Activated B cell treated with CpG ODN at 0.5 μM for 24 hours (primary cell): ENCODE measurements around the gene PLCD4. TPM values are rescaled to one million over a fixed set of nuclear protein-coding genes. Genes with fewer than 3 reads are reported as not detected.

Experiments used
- ATAC-seq: fragments of 200-7000 bp; cut with Tn5 transposase; one replicate; pipeline ENCODE4 v1.10.0; 2021; ENCODE audit warnings: low read depth, mild to moderate bottlenecking, moderate library complexity
- CTCF ChIA-PET: fragments of 350-600 bp; sonication (Branson Sonifier 250); formaldehyde crosslinking; loops from one replicate; lab custom pipeline; 2021; ENCODE audit warnings: antibody characterized with exemption; lab: Charles Lee
- POLR2A ChIA-PET: fragments of 350-600 bp; sonication (Branson Sonifier 250); formaldehyde crosslinking; loops from one replicate; lab custom pipeline; 2021; ENCODE audit warnings: antibody characterized with exemption; lab: Charles Lee
- DNase-seq: peaks from one replicate; pipeline ENCODE4 v3.0.0; 2022
- H3K27ac Mint-ChIP-seq: one replicate; pipeline ENCODE4 v1.8.0; 2020; ENCODE audit warnings: mixed read lengths
- H3K27me3 Mint-ChIP-seq: one replicate; pipeline ENCODE4 v1.8.0; 2021; ENCODE audit warnings: mixed read lengths
- H3K36me3 Mint-ChIP-seq: one replicate; pipeline ENCODE4 v1.8.0; 2021; ENCODE audit warnings: low read depth, mixed read lengths
- H3K4me1 Mint-ChIP-seq: one replicate; pipeline ENCODE4 v1.8.0; 2021; ENCODE audit warnings: mixed read lengths
- H3K4me3 Mint-ChIP-seq: one replicate; pipeline ENCODE4 v1.8.0; 2020; ENCODE audit warnings: mild to moderate bottlenecking, mixed read lengths
- H3K9me3 Mint-ChIP-seq: one replicate; pipeline ENCODE4 v1.8.0; 2020; ENCODE audit warnings: mixed read lengths
- intact Hi-C: fragments of 100-400 bp; cut with micrococcal nuclease; formaldehyde crosslinking; loops from one replicate; pipeline ENCODE4 v1.15.1; 2024
- total RNA-seq: library from RNA; stranded (reverse); gene quantifications from 2 replicates; pipeline ENCODE4 v1.2.3, GENCODE V29; 2022
- TF ChIP-seq, protein P1 (sequence below): fragments of 200-600 bp; IDR thresholded peaks from one replicate; pipeline ENCODE4 v1.8.0; 2022; ENCODE audit warnings: antibody characterized with exemption, mild to moderate bottlenecking

PLCD4 gene
- total RNA-seq, 1 donor from 2014 or later: 0.64 TPM

DNA sequence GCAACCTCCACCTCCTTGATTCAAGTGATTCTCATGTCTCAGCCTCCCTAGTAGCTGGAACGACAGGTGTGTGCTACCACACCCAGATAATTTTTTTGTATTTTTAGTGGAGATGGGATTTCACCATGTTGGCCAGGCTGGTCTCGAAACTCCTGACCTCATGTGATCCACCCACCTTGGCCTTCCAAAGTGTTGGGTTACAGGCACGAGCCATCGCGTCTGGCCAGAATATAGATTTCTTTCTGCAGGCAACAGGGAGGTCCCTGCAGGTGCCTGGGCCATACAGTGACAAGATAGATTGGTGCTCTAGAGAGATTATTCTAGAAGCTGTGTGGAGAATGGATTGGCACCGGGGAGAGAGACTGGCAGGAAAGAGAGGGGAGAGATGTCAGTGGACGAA is 13.3 kb downstream of the PLCD4 start:
- Mint-ChIP-seq H3K9me3 (no peaks in the 10 kb centered on the region), H3K36me3 (no peaks in the 10 kb centered on the region), H3K27ac (no peak overlapping the region), H3K4me1 (peaks cover 5% of the 10 kb centered on the region), H3K4me3 (no peak overlapping the region), H3K27me3 (no peaks in the 10 kb centered on the region)
- ChIA-PET CTCF (no interaction called here), POLR2A (no interaction called here)
- intact Hi-C loops: no loop called here
- DNase-seq (no peak), ATAC-seq (no peak)
- TF ChIP-seq, protein P1, sequence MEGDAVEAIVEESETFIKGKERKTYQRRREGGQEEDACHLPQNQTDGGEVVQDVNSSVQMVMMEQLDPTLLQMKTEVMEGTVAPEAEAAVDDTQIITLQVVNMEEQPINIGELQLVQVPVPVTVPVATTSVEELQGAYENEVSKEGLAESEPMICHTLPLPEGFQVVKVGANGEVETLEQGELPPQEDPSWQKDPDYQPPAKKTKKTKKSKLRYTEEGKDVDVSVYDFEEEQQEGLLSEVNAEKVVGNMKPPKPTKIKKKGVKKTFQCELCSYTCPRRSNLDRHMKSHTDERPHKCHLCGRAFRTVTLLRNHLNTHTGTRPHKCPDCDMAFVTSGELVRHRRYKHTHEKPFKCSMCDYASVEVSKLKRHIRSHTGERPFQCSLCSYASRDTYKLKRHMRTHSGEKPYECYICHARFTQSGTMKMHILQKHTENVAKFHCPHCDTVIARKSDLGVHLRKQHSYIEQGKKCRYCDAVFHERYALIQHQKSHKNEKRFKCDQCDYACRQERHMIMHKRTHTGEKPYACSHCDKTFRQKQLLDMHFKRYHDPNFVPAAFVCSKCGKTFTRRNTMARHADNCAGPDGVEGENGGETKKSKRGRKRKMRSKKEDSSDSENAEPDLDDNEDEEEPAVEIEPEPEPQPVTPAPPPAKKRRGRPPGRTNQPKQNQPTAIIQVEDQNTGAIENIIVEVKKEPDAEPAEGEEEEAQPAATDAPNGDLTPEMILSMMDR: no peak

GRCh38 chr2:218622606-218623365 is 15.1 kb downstream of the PLCD4 start:
- TF ChIP-seq, protein P1: no peak
- Mint-ChIP-seq H3K27ac (no peak overlapping the region), H3K4me1 (peaks cover 5% of the 10 kb centered on the region), H3K4me3 (no peak overlapping the region), H3K36me3 (no peaks in the 10 kb centered on the region), H3K9me3 (no peaks in the 10 kb centered on the region), H3K27me3 (no peaks in the 10 kb centered on the region)
- intact Hi-C loops: no loop called here
- CTCF ChIA-PET: no interaction called here
- POLR2A ChIA-PET: no interaction called here
- no peak for DNase-seq
- no peak for ATAC-seq

- intact Hi-C loops: no loop called here
- H3K27ac Mint-ChIP-seq: no peak overlapping the region
- no peaks in the 10 kb centered on the region for H3K27me3 Mint-ChIP-seq
- DNase-seq: no peak
- no peak overlapping the region for H3K4me3 Mint-ChIP-seq
- H3K36me3 Mint-ChIP-seq: no peaks in the 10 kb centered on the region
- peaks cover 5% of the 10 kb centered on the region for H3K4me1 Mint-ChIP-seq
- no peaks in the 10 kb centered on the region for H3K9me3 Mint-ChIP-seq
- TF ChIP-seq, protein P1: no peak
- POLR2A ChIA-PET: no interaction called here
- CTCF ChIA-PET: no interaction called here
- no peak for ATAC-seq
Observed at GRCh38 chr2:218623366-218623705, 15.6 kb downstream of the PLCD4 start.

- ChIA-PET POLR2A (no interaction called here), CTCF (no interaction called here)
- DNase-seq (no peak), ATAC-seq (no peak)
- Mint-ChIP-seq H3K27ac (no peak overlapping the region), H3K9me3 (no peaks in the 10 kb centered on the region), H3K36me3 (no peaks in the 10 kb centered on the region), H3K4me1 (peaks cover 5% of the 10 kb centered on the region), H3K27me3 (no peaks in the 10 kb centered on the region), H3K4me3 (no peak overlapping the region)
- intact Hi-C loops: no loop called here
- TF ChIP-seq, protein P1: no peak
Observed at GRCh38 chr2:218626369-218626768, 18.7 kb downstream of the PLCD4 start.

GRCh38 chr2:218627939-218628338 is 20.2 kb downstream of the PLCD4 start:
- H3K4me1 Mint-ChIP-seq: peaks cover 5% of the 10 kb centered on the region
- ATAC-seq: no peak

More at GRCh38 chr2:218627939-218628338, 20.2 kb downstream of the PLCD4 start:
- TF ChIP-seq, protein P1: no peak
- H3K4me3 Mint-ChIP-seq: no peak overlapping the region
- H3K36me3 Mint-ChIP-seq: peaks cover 3% of the 10 kb centered on the region
- H3K9me3 Mint-ChIP-seq: no peaks in the 10 kb centered on the region
- POLR2A ChIA-PET: no interaction called here
- no peak for DNase-seq
- CTCF ChIA-PET: interaction anchor here (1.1 kb wide), 1 partner anchor 21 kb away, joined by 3 read pairs; no protein-coding TSS in a partner anchor
- intact Hi-C loops: no loop called here
- H3K27me3 Mint-ChIP-seq: no peaks in the 10 kb centered on the region
- H3K27ac Mint-ChIP-seq: no peak overlapping the region
